Measurements from ENCODE around the gene RAP1GAP2.

DNA sequence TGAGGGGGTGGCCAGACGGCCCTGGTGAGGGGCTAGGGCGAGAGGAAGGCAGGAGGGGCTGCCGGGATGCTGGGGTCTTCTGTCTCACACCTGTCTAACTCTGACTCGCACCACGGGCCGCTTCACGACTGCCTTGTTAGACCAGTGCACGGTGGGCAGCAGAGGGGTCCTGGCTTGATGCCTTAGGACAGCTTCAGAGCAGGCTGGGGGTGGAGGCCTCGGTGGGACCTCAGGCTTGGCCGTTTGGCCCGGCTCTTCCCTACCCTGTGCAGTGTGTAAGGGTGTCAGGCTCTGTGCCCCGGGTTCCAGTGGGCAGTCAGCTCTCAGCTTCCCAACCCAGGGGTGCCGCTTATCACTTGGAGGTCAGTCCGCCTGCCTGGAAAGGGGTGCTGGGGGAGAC, 166.5 kb downstream of the RAP1GAP2 start:
- TF ChIP-seq POLR2A (IDR thresholded peaks at IDR 0.05) (no peak), POLR2AphosphoS5 (IDR thresholded peaks at IDR 0.05) (no peak)
- TF ChIP-seq, protein P1, sequence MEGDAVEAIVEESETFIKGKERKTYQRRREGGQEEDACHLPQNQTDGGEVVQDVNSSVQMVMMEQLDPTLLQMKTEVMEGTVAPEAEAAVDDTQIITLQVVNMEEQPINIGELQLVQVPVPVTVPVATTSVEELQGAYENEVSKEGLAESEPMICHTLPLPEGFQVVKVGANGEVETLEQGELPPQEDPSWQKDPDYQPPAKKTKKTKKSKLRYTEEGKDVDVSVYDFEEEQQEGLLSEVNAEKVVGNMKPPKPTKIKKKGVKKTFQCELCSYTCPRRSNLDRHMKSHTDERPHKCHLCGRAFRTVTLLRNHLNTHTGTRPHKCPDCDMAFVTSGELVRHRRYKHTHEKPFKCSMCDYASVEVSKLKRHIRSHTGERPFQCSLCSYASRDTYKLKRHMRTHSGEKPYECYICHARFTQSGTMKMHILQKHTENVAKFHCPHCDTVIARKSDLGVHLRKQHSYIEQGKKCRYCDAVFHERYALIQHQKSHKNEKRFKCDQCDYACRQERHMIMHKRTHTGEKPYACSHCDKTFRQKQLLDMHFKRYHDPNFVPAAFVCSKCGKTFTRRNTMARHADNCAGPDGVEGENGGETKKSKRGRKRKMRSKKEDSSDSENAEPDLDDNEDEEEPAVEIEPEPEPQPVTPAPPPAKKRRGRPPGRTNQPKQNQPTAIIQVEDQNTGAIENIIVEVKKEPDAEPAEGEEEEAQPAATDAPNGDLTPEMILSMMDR (IDR thresholded peaks at IDR 0.05): no peak
